Measurements from ENCODE around the gene WDR27.
"Not testable (repeated sequence)": the region's sequence is repeated elsewhere in the genome, so short reads cannot be mapped to it uniquely, and the experiment has no call there.

The WDR27 gene

GRCh38 chr6:169639653-169640278, 62.1 kb downstream of the WDR27 start:
- DNase-seq (ENCODE audit: low spot score): no peak

GRCh38 chr6:169638915-169639314, 62.9 kb downstream of the WDR27 start:
- DNase-seq (ENCODE audit: low spot score): no peak

GRCh38 chr6:169638388-169638787, 63.4 kb downstream of the WDR27 start:
- no peak for DNase-seq (ENCODE audit: low spot score)

- no peak for DNase-seq (ENCODE audit: low spot score)
These were observed 66.5 kb downstream of the WDR27 start for GRCh38 chr6:169635345-169635744.

- DNase-seq (ENCODE audit: low spot score): no peak
These were observed 69.0 kb downstream of the WDR27 start for GRCh38 chr6:169632841-169633240.

GRCh38 chr6:169629256-169629655, 72.6 kb downstream of the WDR27 start:
- no peak for DNase-seq (ENCODE audit: low spot score)

- no peak for DNase-seq (ENCODE audit: low spot score)
These were observed 73.9 kb downstream of the WDR27 start for GRCh38 chr6:169627736-169628607.

GRCh38 chr6:169626649-169627048, 75.2 kb downstream of the WDR27 start:
- DNase-seq (ENCODE audit: low spot score): no peak

- no peak for DNase-seq (ENCODE audit: low spot score)
These were observed 75.7 kb downstream of the WDR27 start for GRCh38 chr6:169626169-169626568.

GRCh38 chr6:169625376-169625775, 76.5 kb downstream of the WDR27 start:
- DNase-seq (ENCODE audit: low spot score): no peak

GRCh38 chr6:169624785-169625184, 77.0 kb downstream of the WDR27 start:
- no peak for DNase-seq (ENCODE audit: low spot score)

GRCh38 chr6:169623975-169624374, 77.9 kb downstream of the WDR27 start:
- no peak for DNase-seq (ENCODE audit: low spot score)

- no peak for DNase-seq (ENCODE audit: low spot score)
These were observed 78.5 kb downstream of the WDR27 start for GRCh38 chr6:169623343-169623742.

GRCh38 chr6:169622618-169623017, 79.2 kb downstream of the WDR27 start:
- DNase-seq (ENCODE audit: low spot score): no peak

- no peak for DNase-seq (ENCODE audit: low spot score)
These were observed 80.5 kb downstream of the WDR27 start for GRCh38 chr6:169621311-169621710.

GRCh38 chr6:169620171-169621130, 81.4 kb downstream of the WDR27 start:
- no peak for DNase-seq (ENCODE audit: low spot score)

- DNase-seq (ENCODE audit: low spot score): no peak
These were observed 82.2 kb downstream of the WDR27 start for GRCh38 chr6:169619650-169620049.

- DNase-seq (ENCODE audit: low spot score): no peak
These were observed 83.0 kb downstream of the WDR27 start for GRCh38 chr6:169618526-169619490.

- no peak for DNase-seq (ENCODE audit: low spot score)
These were observed 84.3 kb downstream of the WDR27 start for GRCh38 chr6:169617562-169617961.

GRCh38 chr6:169608609-169609008, 93.2 kb downstream of the WDR27 start:
- DNase-seq (ENCODE audit: low spot score): not testable (repeated sequence)

GRCh38 chr6:169604076-169604475, 97.8 kb downstream of the WDR27 start:
- no peak for DNase-seq (ENCODE audit: low spot score)

Data from activated CD4-positive, alpha-beta T cell treated with anti-CD3 and anti-CD28 coated beads, Interleukin-2, Interleukin-4, amounts not matched to agents 100 ng/mL and 50 ng/mL, durations not matched to agents 16 hours and 8 hours (primary cell).